HepG2 (cell line): ENCODE results near the gene ABCC1. TPM values are rescaled to one million over a fixed set of nuclear protein-coding genes. Genes with fewer than 3 reads are reported as not detected.
A peak's percentile ranks its signal among the peaks of the same experiment; 100 is the strongest.

Source experiments
- AGO1 ChIP-seq: fragments of 200-400 bp; formaldehyde crosslinking; IDR thresholded peaks from 2 replicates; pipeline ENCODE4 v1.6.1; 2017; ENCODE audit warnings: mild to moderate bottlenecking, low read depth, low read length, moderate library complexity; ENCODE audit not compliant: poor library complexity, severe bottlenecking
- ATF1 ChIP-seq: IDR thresholded peaks from 2 replicates; pipeline ENCODE4 v1.6.1; 2016; ENCODE audit warnings: mild to moderate bottlenecking, control low read depth
- CTCF ChIP-seq: sonication (generic); formaldehyde crosslinking; IDR thresholded peaks from 2 replicates; pipeline ENCODE4 v1.5.0; 2020; ENCODE audit warnings: mild to moderate bottlenecking, missing genetic modification reagents, moderate library complexity
- IKZF4 ChIP-seq: sonication (generic); formaldehyde crosslinking; IDR thresholded peaks from 2 replicates; pipeline ENCODE4 v1.5.1; 2020; ENCODE audit warnings: borderline replicate concordance, mild to moderate bottlenecking, low read depth, missing genetic modification reagents; ENCODE audit errors: not compliant biosample characterization
- IRF2 ChIP-seq: IDR thresholded peaks from 2 replicates; pipeline ENCODE4 v1.6.1; 2018; ENCODE audit warnings: missing genetic modification reagents, missing compliant biosample characterization
- NFE2L1 ChIP-seq: sonication (generic); formaldehyde crosslinking; IDR thresholded peaks from 2 replicates; pipeline ENCODE4 v1.4.0; 2020; ENCODE audit warnings: missing genetic modification reagents, mild to moderate bottlenecking, borderline replicate concordance
- NFKB2 ChIP-seq: sonication (generic); formaldehyde crosslinking; IDR thresholded peaks from 2 replicates; pipeline ENCODE4 v1.4.0; 2020; ENCODE audit warnings: missing genetic modification reagents, borderline replicate concordance
- NR1H2 ChIP-seq: sonication (generic); formaldehyde crosslinking; IDR thresholded peaks from 2 replicates; pipeline ENCODE4 v1.8.1; 2022; ENCODE audit warnings: low read depth, missing genetic modification reagents, borderline replicate concordance
- POLR2AphosphoS5 ChIP-seq: IDR thresholded peaks from 2 replicates; pipeline ENCODE4 v1.6.1; 2012; ENCODE audit warnings: low read depth, low read length
- SUZ12 ChIP-seq: fragments of 150-350 bp; IDR thresholded peaks from 2 replicates; pipeline ENCODE4 v1.6.1; 2014; ENCODE audit warnings: low read depth, low read length
- TARDBP ChIP-seq: sonication (generic); formaldehyde crosslinking; IDR thresholded peaks from 2 replicates; pipeline ENCODE4 v1.8.0; 2022; ENCODE audit warnings: mild to moderate bottlenecking, missing genetic modification reagents
- TCF7L2 ChIP-seq: IDR thresholded peaks from 2 replicates; pipeline ENCODE4 v1.6.1; 2011; ENCODE audit warnings: mild to moderate bottlenecking, low read depth, low read length, moderate library complexity
- TERF1 ChIP-seq: sonication (generic); formaldehyde crosslinking; IDR thresholded peaks from 2 replicates; pipeline ENCODE4 v1.8.0; 2022; ENCODE audit warnings: mild to moderate bottlenecking, missing genetic modification reagents, moderate library complexity
- ZNF263 ChIP-seq: sonication (generic); formaldehyde crosslinking; IDR thresholded peaks from 2 replicates; pipeline ENCODE4 v1.4.0; 2020; ENCODE audit warnings: missing genetic modification reagents
- ZNF276 ChIP-seq: sonication (generic); formaldehyde crosslinking; IDR thresholded peaks from 2 replicates; pipeline ENCODE4 v1.4.0; 2020; ENCODE audit warnings: mild to moderate bottlenecking, low read depth, missing genetic modification reagents
- ZNF451 ChIP-seq: sonication (generic); formaldehyde crosslinking; IDR thresholded peaks from 2 replicates; pipeline ENCODE4 v1.5.0; 2020; ENCODE audit warnings: mild to moderate bottlenecking, missing genetic modification reagents
- ZNF605 ChIP-seq: sonication (generic); formaldehyde crosslinking; IDR thresholded peaks from 2 replicates; pipeline ENCODE4 v1.8.0; 2022; ENCODE audit warnings: mild to moderate bottlenecking, missing genetic modification reagents
- ZNF720 ChIP-seq: sonication (generic); formaldehyde crosslinking; IDR thresholded peaks from 2 replicates; pipeline ENCODE4 v1.4.0; 2020; ENCODE audit warnings: missing genetic modification reagents
- ZNF766 ChIP-seq: sonication (generic); formaldehyde crosslinking; IDR thresholded peaks from 2 replicates; pipeline ENCODE4 v1.5.0; 2020; ENCODE audit warnings: missing genetic modification reagents, borderline replicate concordance
- ZSCAN5A ChIP-seq: sonication (generic); formaldehyde crosslinking; IDR thresholded peaks from 2 replicates; pipeline ENCODE4 v1.8.0; 2022; ENCODE audit warnings: mild to moderate bottlenecking, missing genetic modification reagents, borderline replicate concordance
- polyA plus RNA-seq, 8 experiments: library from polyadenylated mRNA; depleted of rRNA in 3 of 8; stranded (reverse) in 7 of 8; unstranded in 1 of 8; fragments of >200 nt; fragmentation: Illumina TruSeq in 4 of 8; extraction: Trizol in 4 of 8; gene quantifications; 2 replicates each; pipeline versions ENCODE4 v1.2.1 to v1.2.3, GENCODE V29; 2011 to 2016; ENCODE audit warnings: low read depth in 4 of 8, missing spikeins in 1 of 8, mixed read lengths in 1 of 8; ENCODE audit not compliant: insufficient read depth in 1 of 8
- total RNA-seq, 5 experiments: library from RNA; depleted of rRNA; stranded (reverse); fragments of >200 nt; fragmentation: Illumina TruSeq; extraction: Trizol; gene quantifications; 2 replicates each; pipeline ENCODE4 v1.2.3, GENCODE V29; 2016; ENCODE audit warnings: low read depth in 1 of 5

Gene ABCC1
- total and polyA plus RNA-seq, 2 of the 13 experiments (the other 11 are each of a cell fraction or from before 2014, with no cell fraction given), result 13.0 to 30.6 TPM

GRCh38 chr16:16146380-16147315 is 197.2 kb downstream of the ABCC1 start (continued):
- TF ChIP-seq ZNF766 (CRISPR knock-in tag) (no peak), ZSCAN5A (CRISPR knock-in tag) (no peak), AGO1 (peak; percentile 95), ZNF451 (CRISPR knock-in tag) (no peak), IRF2 (peak; percentile 32; the same call in 1 of the 2 replicates), TCF7L2 (no peak), ZNF605 (CRISPR knock-in tag) (peak; percentile 12; the same call in 1 of the 2 replicates), TERF1 (CRISPR knock-in tag) (peak; percentile 91; the same call in 1 of the 2 replicates), SUZ12 (no peak), ZNF720 (CRISPR knock-in tag) (0 out of 2 replicates have a peak, but pooled peaks have one; percentile 53), NR1H2 (CRISPR knock-in tag) (no peak), NFE2L1 (CRISPR knock-in tag) (0 out of 2 replicates have a peak, but pooled peaks have one; percentile 14), IKZF4 (peak; percentile 52), ATF1 (CRISPR knock-in tag) (no peak), CTCF (CRISPR knock-in tag) (no peak), ZNF276 (CRISPR knock-in tag) (no peak), TARDBP (CRISPR knock-in tag) (no peak; the same call in 1 of the 2 replicates), ZNF263 (CRISPR knock-in tag) (no peak), NFKB2 (CRISPR knock-in tag) (0 out of 2 replicates have a peak, but pooled peaks have one; percentile 26), POLR2AphosphoS5 (peak; percentile 29; the same call in 1 of the 2 replicates)
